ENCODE measurements around the gene TNS1. TPM values are rescaled to one million over a fixed set of nuclear protein-coding genes. Genes with fewer than 3 reads are reported as not detected.

The TNS1 gene
- total RNA-seq, 1 experiment from 2014 or later = 6.2 TPM

- RAD21 ChIA-PET (ENCODE audit: low non-redundant PET in 1 of 2, low total read pairs in 2 of 2, uncharacterized antibody in 2 of 2, unreplicated experiment in 2 of 2) = no interaction called here
- Histone ChIP-seq H3K36me3 (ENCODE audit: control insufficient read depth in 1 of 2, insufficient read depth in 2 of 2, low read length in 2 of 2) (no peaks in the 10 kb centered on the region), H3K4me3 (replicated peaks in 1 of 2; ENCODE audit: low read depth in 1 of 2, low read length in 2 of 2) (no peak overlapping the region), H3K27me3 (ENCODE audit: insufficient read depth, low read length) (no peaks in the 10 kb centered on the region), H3K9me3 (ENCODE audit: control insufficient read depth in 1 of 2, insufficient read depth in 1 of 2, low read depth in 1 of 2, low read length in 2 of 2) (no peaks in the 10 kb centered on the region), H3K4me2 (ENCODE audit: low read length) (no peak overlapping the region), H3K9me2 (ENCODE audit: insufficient read depth) (no peaks in the 10 kb centered on the region), H3K27ac (ENCODE audit: low read depth, low read length) (no peak overlapping the region), H2AFZ (ENCODE audit: low read depth, low read length, poor library complexity, severe bottlenecking) (no peak overlapping the region), H3K9ac (ENCODE audit: low read length) (no peak overlapping the region), H4K20me1 (ENCODE audit: insufficient read depth) (no peaks in the 10 kb centered on the region), H3K79me2 (ENCODE audit: insufficient read depth, low read length) (no peaks in the 10 kb centered on the region), H3K4me1 (ENCODE audit: control insufficient read depth in 1 of 2, insufficient read depth in 2 of 2, low read length in 2 of 2) (peaks cover 0 to 7% of the 10 kb centered on the region in 2 experiments; a peak in 1 of 4 replicates)
- DNase-seq (ENCODE audit: low read depth, low spot score) (no peak), ATAC-seq (no peak)
- CTCF ChIA-PET = interaction anchor here (0.9 to 1.0 kb wide), 2 partner anchors 18 to 117 kb away, joined by 3 to 4 read pairs; no protein-coding TSS in a partner anchor
- BruUV-seq (replicated peaks) = no TSS peak
- POLR2A ChIA-PET = no interaction called here
- TF ChIP-seq ZNF274 (IDR thresholded peaks at IDR 0.05; ENCODE audit: low read depth, low read length) = no peak
- intact Hi-C loops (cut with micrococcal nuclease) = no loop called here
Observed at GRCh38 chr2:217902379-217903141, 100.2 kb downstream of the TNS1 start.

- POLR2A ChIA-PET = no interaction called here
- no peaks in the 10 kb centered on the region for H4K20me1 ChIP-seq (ENCODE audit: insufficient read depth)
- no peak for ATAC-seq
- H3K79me2 ChIP-seq (ENCODE audit: insufficient read depth, low read length) = no peaks in the 10 kb centered on the region
- no peaks in the 10 kb centered on the region for H3K27me3 ChIP-seq (ENCODE audit: insufficient read depth, low read length)
- no peak overlapping the region for H3K4me3 ChIP-seq (replicated peaks in 1 of 2; ENCODE audit: low read depth in 1 of 2, low read length in 2 of 2)
- DNase-seq (ENCODE audit: low read depth, low spot score) = no peak
- intact Hi-C loops (cut with micrococcal nuclease) = no loop called here
- no TSS peak for BruUV-seq (replicated peaks)
- CTCF ChIA-PET = interaction anchor here (0.9 to 1.0 kb wide), 2 partner anchors 18 to 116 kb away, joined by 3 to 4 read pairs; no protein-coding TSS in a partner anchor
- H3K9me3 ChIP-seq (ENCODE audit: control insufficient read depth in 1 of 2, insufficient read depth in 1 of 2, low read depth in 1 of 2, low read length in 2 of 2) = no peaks in the 10 kb centered on the region
- H3K4me1 ChIP-seq (ENCODE audit: control insufficient read depth in 1 of 2, insufficient read depth in 2 of 2, low read length in 2 of 2) = peaks cover 0 to 7% of the 10 kb centered on the region in 2 experiments; a peak in 1 of 4 replicates
- RAD21 ChIA-PET (ENCODE audit: low non-redundant PET in 1 of 2, low total read pairs in 2 of 2, uncharacterized antibody in 2 of 2, unreplicated experiment in 2 of 2) = no interaction called here
- no peak overlapping the region for H3K27ac ChIP-seq (ENCODE audit: low read depth, low read length)
- H2AFZ ChIP-seq (ENCODE audit: low read depth, low read length, poor library complexity, severe bottlenecking) = no peak overlapping the region
- H3K4me2 ChIP-seq (ENCODE audit: low read length) = no peak overlapping the region
- no peaks in the 10 kb centered on the region for H3K9me2 ChIP-seq (ENCODE audit: insufficient read depth)
- no peaks in the 10 kb centered on the region for H3K36me3 ChIP-seq (ENCODE audit: control insufficient read depth in 1 of 2, insufficient read depth in 2 of 2, low read length in 2 of 2)
- no peak overlapping the region for H3K9ac ChIP-seq (ENCODE audit: low read length)
- TF ChIP-seq ELF1 (IDR thresholded peaks at IDR 0.05; ENCODE audit: borderline replicate concordance, low read depth) (no peak), POLR2AphosphoS5 (IDR thresholded peaks at IDR 0.05; ENCODE audit: low read depth, low read length) (no peak), MAX (IDR thresholded peaks at IDR 0.05) (no peak), EZH2phosphoT487 (IDR thresholded peaks at IDR 0.05; ENCODE audit: borderline replicate concordance) (no peak), YY1 (IDR thresholded peaks at IDR 0.05; ENCODE audit: extremely low read depth, insufficient replicate concordance, low read depth, low read length) (no peak), RAD21 (IDR thresholded peaks at IDR 0.05; ENCODE audit: low read depth) (no peak), CTCF (IDR thresholded peaks at IDR 0.05 in 2 of 3, conservative IDR thresholded peaks at IDR 0.05 in 1 of 3; ENCODE audit: borderline replicate concordance in 1 of 3, insufficient read depth in 1 of 3, low read depth in 2 of 3, low read length in 2 of 3) (no peak), REST (IDR thresholded peaks at IDR 0.05; ENCODE audit: low read depth) (no peak), EGR1 (IDR thresholded peaks at IDR 0.05; ENCODE audit: low read depth) (no peak), ZFX (IDR thresholded peaks at IDR 0.05) (no peak), EZH2 (IDR thresholded peaks at IDR 0.05) (no peak), CEBPB (IDR thresholded peaks at IDR 0.05; ENCODE audit: low read depth) (no peak)
Observed at GRCh38 chr2:217901835-217902378, 100.9 kb downstream of the TNS1 start.

Measured in HCT116 (cell line).